K562 (cell line): ENCODE measurements around the gene USP49. TPM values are rescaled to one million over a fixed set of nuclear protein-coding genes. Genes with fewer than 3 reads are reported as not detected.
A peak's percentile ranks its signal among the peaks of the same experiment; 100 is the strongest.

Experiments used
- BCLAF1 ChIP-seq, 2 experiments: fragments of 450-650 bp in 1 of 2; IDR thresholded peaks; 2 replicates each; pipeline ENCODE4 v1.6.1; 2011 to 2017; ENCODE audit warnings: low read depth in 2 of 2, antibody characterized with exemption in 1 of 2, borderline replicate concordance in 1 of 2, low read length in 1 of 2, mild to moderate bottlenecking in 1 of 2, mixed read lengths in 1 of 2; ENCODE audit not compliant: control insufficient read depth in 1 of 2
- BRD4 ChIP-seq: fragments of 200-600 bp; sonication (generic); IDR thresholded peaks from 2 replicates; pipeline ENCODE4 v1.6.1; 2017; ENCODE audit warnings: inconsistent platforms
- BRF1 ChIP-seq: IDR thresholded peaks from 3 replicates; pipeline ENCODE4 v1.6.1; 2011; ENCODE audit warnings: borderline replicate concordance, mild to moderate bottlenecking; ENCODE audit not compliant: insufficient read length; ENCODE audit errors: extremely low read depth
- CTBP1 ChIP-seq: fragments of 450-650 bp; IDR thresholded peaks from 2 replicates; pipeline ENCODE4 v1.6.1; 2016; ENCODE audit warnings: borderline replicate concordance
- EP300 ChIP-seq: IDR thresholded peaks from 2 replicates; pipeline ENCODE4 v1.6.1; 2012; ENCODE audit warnings: low read length, improper control_type of control experiment
- FOS ChIP-seq: IDR thresholded peaks from 3 replicates; pipeline ENCODE4 v1.6.1; 2011; ENCODE audit not compliant: insufficient read length; ENCODE audit errors: extremely low read depth
- HNRNPH1 ChIP-seq: fragments of 200-400 bp; formaldehyde crosslinking; optimal IDR thresholded peaks from 2 replicates; pipeline ENCODE3; 2017; ENCODE audit warnings: low read depth, mild to moderate bottlenecking, low read length, moderate library complexity
- HNRNPLL ChIP-seq: fragments of 200-400 bp; formaldehyde crosslinking; IDR thresholded peaks from 2 replicates; pipeline ENCODE4 v1.6.1; 2017; ENCODE audit warnings: low read length, low read depth, mild to moderate bottlenecking; ENCODE audit not compliant: poor library complexity, severe bottlenecking
- ILF3 ChIP-seq: fragments of 450-650 bp; IDR thresholded peaks from 2 replicates; pipeline ENCODE4 v1.6.1; 2018; ENCODE audit warnings: antibody characterized with exemption, mild to moderate bottlenecking, moderate library complexity, borderline replicate concordance
- LARP7 ChIP-seq: fragments of 450-650 bp; IDR thresholded peaks from 2 replicates; pipeline ENCODE4 v1.6.1; 2016
- MAX ChIP-seq: sonication (generic); formaldehyde crosslinking; IDR thresholded peaks from 2 replicates; pipeline ENCODE4 v1.9.0; 2022; ENCODE audit warnings: mild to moderate bottlenecking, missing genetic modification reagents
- POLR2AphosphoS2 ChIP-seq: IDR thresholded peaks from 2 replicates; pipeline ENCODE4 v1.6.1; 2012; ENCODE audit warnings: low read length, improper control_type of control experiment
- RAD51 ChIP-seq: fragments of 450-650 bp; IDR thresholded peaks from 2 replicates; pipeline ENCODE4 v1.7.1; 2016; ENCODE audit warnings: low read depth, mild to moderate bottlenecking, borderline replicate concordance
- SLC30A9 ChIP-seq: fragments of 250-450 bp; sonication (Bioruptor Pico); IDR thresholded peaks from 2 replicates; pipeline ENCODE4 v1.8.0; 2022; ENCODE audit warnings: mild to moderate bottlenecking, moderate library complexity
- SMARCB1 ChIP-seq: IDR thresholded peaks from 2 replicates; pipeline ENCODE4 v1.6.1; 2011; ENCODE audit warnings: improper control_type of control experiment, low read depth; ENCODE audit not compliant: insufficient read length
- SMARCE1 ChIP-seq: fragments of 450-650 bp; IDR thresholded peaks from 2 replicates; pipeline ENCODE4 v1.7.1; 2016; ENCODE audit warnings: mild to moderate bottlenecking
- SOX6 ChIP-seq: fragments of 450-650 bp; IDR thresholded peaks from 2 replicates; pipeline ENCODE4 v1.6.1; 2014; ENCODE audit warnings: mild to moderate bottlenecking
- THRB ChIP-seq: fragments of 450-650 bp; formaldehyde crosslinking; conservative IDR thresholded peaks from 2 replicates; pipeline ENCODE4 v1.4.0; 2022; ENCODE audit warnings: mild to moderate bottlenecking, missing genetic modification characterization
- TSC22D4 ChIP-seq: fragments of 450-650 bp; IDR thresholded peaks from 2 replicates; pipeline ENCODE4 v1.6.1; 2016; ENCODE audit warnings: missing genetic modification characterization, missing biosample characterization, control low read depth
- XRCC5 ChIP-seq: fragments of 200-400 bp; formaldehyde crosslinking; IDR thresholded peaks from 2 replicates; pipeline ENCODE4 v1.6.1; 2017; ENCODE audit warnings: low read depth, mild to moderate bottlenecking, low read length
- ZNF12 ChIP-seq: sonication (generic); formaldehyde crosslinking; IDR thresholded peaks from 2 replicates; pipeline ENCODE4 v1.4.0; 2020; ENCODE audit warnings: mild to moderate bottlenecking, missing genetic modification reagents
- ZNF134 ChIP-seq: fragments of 250-450 bp; sonication (Bioruptor Pico); conservative IDR thresholded peaks from 2 replicates; pipeline ENCODE4 v1.4.0; 2020
- ZNF354B ChIP-seq: fragments of 250-450 bp; sonication (Bioruptor Pico); IDR thresholded peaks from 2 replicates; pipeline ENCODE4 v1.4.0; 2020
- ZNF551 ChIP-seq: fragments of 250-450 bp; sonication (Bioruptor Pico); IDR thresholded peaks from 2 replicates; pipeline ENCODE4 v1.5.0; 2021; ENCODE audit warnings: mild to moderate bottlenecking, moderate library complexity
- ZNF655 ChIP-seq: fragments of 250-450 bp; sonication (Bioruptor Pico); IDR thresholded peaks from 2 replicates; pipeline ENCODE4 v1.5.0; 2021
- polyA plus RNA-seq, 8 experiments: library from polyadenylated mRNA; depleted of rRNA in 4 of 8; stranded (reverse) in 5 of 8; unstranded in 3 of 8; fragments of >200 nt; fragmentation: Nextera tagmentation in 2 of 8; fragmentation: Illumina TruSeq in 1 of 8; extraction: Ambion mirVana in 2 of 8; extraction: Trizol in 1 of 8; gene quantifications; 2 replicates each; pipeline versions ENCODE4 v1.2.1 to v1.2.3, GENCODE V29; 2011 to 2014; ENCODE audit warnings: inconsistent platforms in 1 of 8, missing spikeins in 1 of 8
- total RNA-seq, 7 experiments: library from RNA; depleted of rRNA in 6 of 7; stranded (reverse); fragments of >200 nt in 6 of 7; fragmentation: Illumina TruSeq in 2 of 7; extraction: Trizol in 2 of 7; gene quantifications; 2 replicates each; pipeline versions ENCODE4 v1.2.1 to v1.2.3, GENCODE V29; 2011 to 2021; ENCODE audit warnings: low replicate concordance in 1 of 7

USP49 gene
- total and polyA plus RNA-seq, 9 of the 15 experiments (the other 6 are each of a cell fraction or from before 2014, with no cell fraction given): 1.0 to 9.9 (median 6.5) TPM

DNA sequence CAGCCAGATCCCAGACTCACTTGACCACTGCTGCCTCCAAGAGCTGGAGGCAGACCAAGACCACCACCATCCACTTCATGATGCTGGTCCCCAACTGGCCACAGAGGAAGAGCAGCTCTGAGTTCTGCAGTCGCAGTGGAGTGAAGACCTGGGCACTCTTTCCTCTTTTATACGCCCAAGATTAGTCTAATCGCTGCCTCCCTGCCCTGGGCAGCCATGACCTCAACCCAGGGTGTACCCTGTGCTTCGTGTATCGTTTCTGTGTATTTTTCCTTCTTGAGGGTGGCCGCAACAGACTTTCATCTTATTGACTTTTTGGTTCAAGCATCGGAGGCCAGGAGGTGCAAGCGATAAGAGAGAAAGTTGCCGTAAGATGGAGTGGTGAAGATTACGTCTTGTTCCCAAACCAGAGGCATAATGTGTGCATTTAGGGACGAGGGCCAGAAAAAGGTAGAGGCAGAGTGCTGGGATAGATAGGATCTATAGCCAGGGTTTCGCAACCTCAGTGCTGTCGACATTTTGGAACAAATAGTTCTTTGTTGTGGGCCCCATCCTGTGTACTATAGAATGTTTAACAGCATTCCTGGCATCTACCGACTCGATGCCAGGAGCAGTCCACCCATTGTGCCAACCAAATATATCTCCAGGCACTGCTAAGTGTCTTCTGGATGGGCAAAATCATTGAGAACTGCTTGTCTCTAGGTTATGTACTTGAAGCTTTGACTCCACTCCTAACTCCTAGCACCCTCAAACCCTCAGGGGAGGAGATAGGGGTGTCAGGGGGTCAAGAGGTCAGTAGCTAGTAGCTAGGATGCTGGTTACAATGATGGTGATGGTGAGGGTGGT, 147.7 kb downstream of the USP49 start, which contains the start of gene PGC (continued):
- TF ChIP-seq ZNF12 (CRISPR knock-in tag) (no peak), SMARCE1 (peak; percentile 75; the same call in 1 of the 2 replicates), BCLAF1 (IDR thresholded peaks at IDR 0.05; ENCODE audit: borderline replicate concordance in 1 of 2, control insufficient read depth in 1 of 2, low read depth in 2 of 2, low read length in 1 of 2) (no peak), LARP7 (no peak), THRB (CRISPR knock-in tag) (no peak), CTBP1 (peak; percentile 96; the same call in 1 of the 2 replicates), EP300 (peak; percentile 64; the same call in 1 of the 2 replicates), POLR2AphosphoS2 (no peak), SLC30A9 (CRISPR knock-in tag) (no peak), HNRNPH1 (no peak), MAX (CRISPR knock-in tag) (no peak), ZNF134 (CRISPR knock-in tag) (no peak), XRCC5 (no peak), SMARCB1 (no peak), BRD4 (no peak), TSC22D4 (tag) (no peak), ILF3 (no peak), SOX6 (peak; percentile 90), HNRNPLL (peak; percentile 58), ZNF655 (CRISPR knock-in tag) (no peak), ZNF551 (no peak), FOS (no peak), ZNF354B (CRISPR knock-in tag) (no peak), RAD51 (no peak), BRF1 (no peak)
